Measurements from ENCODE around the gene ACOT11. TPM values are rescaled to one million over a fixed set of nuclear protein-coding genes. Genes with fewer than 3 reads are reported as not detected.
A peak's percentile ranks its signal among the peaks of the same experiment; 100 is the strongest.
"Not testable (repeated sequence)": the region's sequence is repeated elsewhere in the genome, so short reads cannot be mapped to it uniquely, and the experiment has no call there.

Gene ACOT11
- total RNA-seq, 2 donors from 2014 or later = 3.9 to 6.3 TPM

- no peaks in the 10 kb centered on the region for H3K9me3 ChIP-seq
- H3K4me1 ChIP-seq = no peaks in the 10 kb centered on the region
- no peaks in the 10 kb centered on the region for H3K36me3 ChIP-seq (replicated peaks in 1 of 2; ENCODE audit: insufficient read depth in 1 of 2, low read depth in 2 of 2)
- no peak for TF ChIP-seq POLR2A (IDR thresholded peaks at IDR 0.05)
- no peak for TF ChIP-seq CTCF (IDR thresholded peaks at IDR 0.05)
- ATAC-seq (no peak), DNase-seq (no peak)
- WGBS, 2 donors = 76 to 89% methylated on average over 2 of the region's 2 CpGs
- H3K27me3 ChIP-seq = no peaks in the 10 kb centered on the region
- H3K27ac ChIP-seq = no peak overlapping the region
- intact Hi-C loops (cut with DNase I) = no loop called here
- no peak overlapping the region for H3K4me3 ChIP-seq
Observed at GRCh38 chr1:54518489-54518888, 29.5 kb upstream of the ACOT11 start.

GRCh38 chr1:54519709-54520108, 28.3 kb upstream of the ACOT11 start:
- 62 to 78% methylated on average over 5 of the region's 5 CpGs for WGBS, 2 donors
- H3K27me3 ChIP-seq = no peaks in the 10 kb centered on the region
- DNase-seq = peak in 2 of 4 donors; percentile 18 to 22
- ATAC-seq = no peak
- no peaks in the 10 kb centered on the region for H3K36me3 ChIP-seq (replicated peaks in 1 of 2; ENCODE audit: insufficient read depth in 1 of 2, low read depth in 2 of 2)
- intact Hi-C loops (cut with DNase I) = no loop called here
- H3K4me3 ChIP-seq = no peak overlapping the region
- TF ChIP-seq POLR2A (IDR thresholded peaks at IDR 0.05) (no peak), CTCF (IDR thresholded peaks at IDR 0.05) (peak in 1 of 7 experiments; percentile 7)
- no peaks in the 10 kb centered on the region for H3K9me3 ChIP-seq
- no peaks in the 10 kb centered on the region for H3K4me1 ChIP-seq
- no peak overlapping the region for H3K27ac ChIP-seq

- DNase-seq (no peak), ATAC-seq (no peak)
- Histone ChIP-seq H3K27me3 (no peaks in the 10 kb centered on the region), H3K4me1 (no peaks in the 10 kb centered on the region), H3K4me3 (no peak overlapping the region), H3K9me3 (no peaks in the 10 kb centered on the region), H3K27ac (no peak overlapping the region), H3K36me3 (replicated peaks in 1 of 2; ENCODE audit: insufficient read depth in 1 of 2, low read depth in 2 of 2) (no peaks in the 10 kb centered on the region)
- WGBS, 2 donors = 70 to 78% methylated on average over 9 of the region's 9 CpGs
- TF ChIP-seq POLR2A (IDR thresholded peaks at IDR 0.05) (no peak), CTCF (IDR thresholded peaks at IDR 0.05) (no peak)
- intact Hi-C loops (cut with DNase I) = no loop called here
Observed at GRCh38 chr1:54520631-54521321, 27.3 kb upstream of the ACOT11 start.

- intact Hi-C loops (cut with DNase I); H3K27me3 ChIP-seq; ATAC-seq; DNase-seq; H3K36me3 ChIP-seq (replicated peaks in 1 of 2; ENCODE audit: insufficient read depth in 1 of 2, low read depth in 2 of 2); H3K4me1 ChIP-seq; H3K27ac ChIP-seq; H3K9me3 ChIP-seq; H3K4me3 ChIP-seq: not testable (repeated sequence)
- WGBS, 2 donors = 67 to 69% methylated on average over 3 of the region's 3 CpGs
Observed at GRCh38 chr1:54526565-54526964, 21.5 kb upstream of the ACOT11 start.

GRCh38 chr1:54528613-54529012, 19.4 kb upstream of the ACOT11 start:
- 73 to 85% methylated on average over 1 of the region's 1 CpG for WGBS, 2 donors
- H3K9me3 ChIP-seq = no peaks in the 10 kb centered on the region
- no peaks in the 10 kb centered on the region for H3K27me3 ChIP-seq
- intact Hi-C loops (cut with DNase I) = no loop called here
- H3K4me3 ChIP-seq = no peak overlapping the region
- H3K27ac ChIP-seq = no peak overlapping the region
- ATAC-seq (no peak), DNase-seq (no peak)
- no peak for TF ChIP-seq POLR2A (IDR thresholded peaks at IDR 0.05)
- TF ChIP-seq CTCF (IDR thresholded peaks at IDR 0.05) = no peak
- no peaks in the 10 kb centered on the region for H3K4me1 ChIP-seq
- no peaks in the 10 kb centered on the region for H3K36me3 ChIP-seq (replicated peaks in 1 of 2; ENCODE audit: insufficient read depth in 1 of 2, low read depth in 2 of 2)
